Left lung (tissue), 10 donors: ENCODE data around the gene GRB10. TPM values are rescaled to one million over a fixed set of nuclear protein-coding genes. Genes with fewer than 3 reads are reported as not detected.

Experiments
- ATAC-seq: fragments of 200-7000 bp; cut with Tn5 transposase; one replicate; pipeline ENCODE4 v1.9.1; 2020; ENCODE audit warnings: moderate library complexity
- DNase-seq, 4 donors: peaks; one replicate each; pipeline ENCODE4 v3.0.0-alpha.2; 2013 to 2020
- H3K27ac ChIP-seq, 2 donors: fragments of 200-600 bp; sonication (generic) in 1 of 2; one replicate each; pipeline versions ENCODE4 v1.5.0 to v1.8.0; 2020 to 2021
- H3K27me3 ChIP-seq, 2 donors: fragments of 200-600 bp; sonication (generic) in 1 of 2; one replicate each; pipeline versions ENCODE4 v1.5.0 to v1.8.0; 2020 to 2021
- H3K36me3 ChIP-seq, 2 donors: fragments of 200-600 bp; sonication (generic) in 1 of 2; one replicate each; pipeline versions ENCODE4 v1.5.0 to v1.8.0; 2020 to 2021
- H3K4me1 ChIP-seq, 2 donors: fragments of 200-600 bp; one replicate each; pipeline ENCODE4 v1.8.0; 2021
- H3K4me3 ChIP-seq, 2 donors: fragments of 200-600 bp; sonication (generic) in 1 of 2; one replicate each; pipeline versions ENCODE4 v1.5.0 to v1.8.0; 2020 to 2021; ENCODE audit warnings: mild to moderate bottlenecking in 1 of 2
- H3K9me3 ChIP-seq, 2 donors: fragments of 200-600 bp; sonication (generic) in 1 of 2; one replicate each; pipeline versions ENCODE4 v1.5.0 to v1.8.0; 2020 to 2021
- CTCF ChIP-seq, 2 donors: fragments of 200-600 bp; sonication (generic) in 1 of 2; IDR thresholded peaks; one replicate each; pipeline versions ENCODE4 v1.5.0 to v1.8.0; 2021; ENCODE audit warnings: antibody characterized with exemption in 2 of 2
- intact Hi-C, 2 donors: fragments of 100-400 bp; cut with DNase I; formaldehyde crosslinking; loops; one replicate each; pipeline versions ENCODE4 v1.11.2 to v1.14.2; 2022
- polyA plus RNA-seq, 6 donors: library from polyadenylated mRNA; unstranded; fragments of 120-200 nt; gene quantifications; one replicate each; pipeline ENCODE4 v1.2.1, GENCODE V29; 2013; ENCODE audit not compliant: insufficient read length in 6 of 6
- total RNA-seq, 2 donors: library from RNA; stranded (reverse); fragmentation: NEBNext Ultra II Directional; extraction: Animal tissue kit (Norgen Biotek cat#: 25700); gene quantifications; one replicate each; pipeline ENCODE4 v1.2.1, GENCODE V29; 2021
- donor health status: DM: no; HTN: yes; CAD: no.
- donor health status: DM: no; HTN: no; CAD: no.

Gene GRB10
- total and polyA plus RNA-seq, 8 donors, result 38.8 to 58.3 (median 45.0) TPM

- H3K27ac ChIP-seq, result no peak overlapping the region
- no peak overlapping the region for H3K4me3 ChIP-seq
- intact Hi-C loops, result no loop called here
- no peak for TF ChIP-seq CTCF (IDR thresholded peaks at IDR 0.05)
- no peaks in the 10 kb centered on the region for H3K27me3 ChIP-seq
- ATAC-seq (peak; percentile 67), DNase-seq (peak in 1 of 4 donors; percentile 28)
- no peaks in the 10 kb centered on the region for H3K36me3 ChIP-seq
- no peaks in the 10 kb centered on the region for H3K4me1 ChIP-seq
- no peaks in the 10 kb centered on the region for H3K9me3 ChIP-seq
Measured at GRCh38 chr7:50826371-50827172, 43.9 kb upstream of the GRB10 start.

GRCh38 chr7:50825465-50825864, 42.8 kb upstream of the GRB10 start:
- no peak for DNase-seq
- H3K4me1 ChIP-seq, result no peaks in the 10 kb centered on the region
- intact Hi-C loops, result no loop called here
- no peak for ATAC-seq
- H3K36me3 ChIP-seq, result no peaks in the 10 kb centered on the region
- H3K27me3 ChIP-seq, result no peaks in the 10 kb centered on the region
- no peak overlapping the region for H3K4me3 ChIP-seq
- no peak for TF ChIP-seq CTCF (IDR thresholded peaks at IDR 0.05)
- no peaks in the 10 kb centered on the region for H3K9me3 ChIP-seq
- no peak overlapping the region for H3K27ac ChIP-seq

GRCh38 chr7:50824882-50825281, 42.2 kb upstream of the GRB10 start:
- no peaks in the 10 kb centered on the region for H3K36me3 ChIP-seq
- no peak for TF ChIP-seq CTCF (IDR thresholded peaks at IDR 0.05)
- intact Hi-C loops, result no loop called here
- H3K9me3 ChIP-seq, result no peaks in the 10 kb centered on the region
- no peaks in the 10 kb centered on the region for H3K27me3 ChIP-seq
- no peaks in the 10 kb centered on the region for H3K4me1 ChIP-seq
- DNase-seq (no peak), ATAC-seq (no peak)
- no peak overlapping the region for H3K4me3 ChIP-seq
- H3K27ac ChIP-seq, result no peak overlapping the region

GRCh38 chr7:50822706-50823105, 40.0 kb upstream of the GRB10 start:
- Histone ChIP-seq H3K9me3 (no peaks in the 10 kb centered on the region), H3K36me3 (no peaks in the 10 kb centered on the region), H3K4me1 (no peaks in the 10 kb centered on the region), H3K27ac (no peak overlapping the region), H3K27me3 (no peaks in the 10 kb centered on the region), H3K4me3 (no peak overlapping the region)
- intact Hi-C loops, result no loop called here
- no peak for ATAC-seq
- DNase-seq, result no peak
- no peak for TF ChIP-seq CTCF (IDR thresholded peaks at IDR 0.05)

- Histone ChIP-seq H3K4me3 (no peak overlapping the region), H3K27me3 (no peaks in the 10 kb centered on the region), H3K27ac (no peak overlapping the region), H3K36me3 (no peaks in the 10 kb centered on the region), H3K9me3 (no peaks in the 10 kb centered on the region), H3K4me1 (no peaks in the 10 kb centered on the region)
- no peak for DNase-seq
- intact Hi-C loops, result no loop called here
- no peak for ATAC-seq
- no peak for TF ChIP-seq CTCF (IDR thresholded peaks at IDR 0.05)
Measured at GRCh38 chr7:50822110-50822509, 39.4 kb upstream of the GRB10 start.
